NCI-H1092 (cell line): ENCODE measurements around the gene PAM16.

Experiments used
- DNase-seq: peaks from one replicate; lab custom pipeline; 2025; lab: John Stamatoyannopoulos, UW

PAM16 gene

GRCh38 chr16:4319454-4320421, 31.4 kb downstream of the PAM16 start:
- no peak for DNase-seq

- DNase-seq: no peak
Measured at GRCh38 chr16:4318967-4319366, 32.2 kb downstream of the PAM16 start.

- no peak for DNase-seq
Measured at GRCh38 chr16:4318451-4318910, 32.6 kb downstream of the PAM16 start.

- DNase-seq: no peak
Measured at GRCh38 chr16:4317532-4318450, 33.3 kb downstream of the PAM16 start.

GRCh38 chr16:4316864-4317531, 34.1 kb downstream of the PAM16 start:
- peak; percentile 69 for DNase-seq

DNA sequence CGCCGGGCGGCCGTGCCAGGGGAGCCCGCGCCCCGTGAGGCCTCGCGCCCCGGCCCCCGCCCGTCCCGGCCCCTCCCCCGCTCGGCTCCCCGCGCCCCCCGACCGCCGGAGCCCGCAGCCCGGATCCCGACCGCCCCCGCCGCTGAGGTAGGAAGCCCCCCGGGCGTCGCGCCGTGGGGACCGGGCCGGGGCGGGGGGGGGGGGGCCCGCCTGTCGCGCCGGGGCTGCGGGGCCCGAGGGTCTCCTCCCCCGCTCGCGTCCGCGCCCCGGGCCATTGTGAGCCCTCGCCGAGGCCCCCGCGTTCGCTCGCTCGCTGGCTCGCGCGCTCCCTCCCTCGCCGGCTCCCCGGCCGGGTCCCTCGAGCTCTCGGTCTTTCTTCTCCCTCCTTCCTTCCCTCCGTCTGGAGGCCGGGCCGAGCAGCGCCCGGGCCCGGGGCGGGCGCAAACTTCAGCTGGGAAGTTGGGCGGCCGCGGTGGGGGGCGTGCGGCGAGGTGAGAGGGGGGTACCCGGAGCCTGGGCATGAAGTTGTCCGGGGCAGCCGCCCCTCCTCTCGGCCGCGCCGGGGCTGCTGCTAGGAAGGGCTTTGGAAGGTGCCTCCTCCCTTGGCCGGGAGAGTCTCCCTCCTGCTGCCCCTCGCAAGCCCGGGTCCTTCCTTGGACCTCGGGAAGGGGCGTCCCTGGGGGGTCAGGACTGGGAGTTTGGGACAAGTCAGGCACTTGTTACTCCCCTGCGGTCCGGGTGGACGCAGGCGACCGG, 34.8 kb downstream of the PAM16 start:
- peak; percentile 20 for DNase-seq

- DNase-seq: peak; percentile 69
Measured at GRCh38 chr16:4315186-4316107, 35.7 kb downstream of the PAM16 start, which contains the start of gene GLIS2. Gene GLIS2, plus strand, starts transcription at chr16:4316067. Its CDS starts 16,214 bp downstream, at chr16:4332281.

- DNase-seq: peak; percentile 32
Measured at GRCh38 chr16:4314532-4315185, 36.5 kb downstream of the PAM16 start.

DNA sequence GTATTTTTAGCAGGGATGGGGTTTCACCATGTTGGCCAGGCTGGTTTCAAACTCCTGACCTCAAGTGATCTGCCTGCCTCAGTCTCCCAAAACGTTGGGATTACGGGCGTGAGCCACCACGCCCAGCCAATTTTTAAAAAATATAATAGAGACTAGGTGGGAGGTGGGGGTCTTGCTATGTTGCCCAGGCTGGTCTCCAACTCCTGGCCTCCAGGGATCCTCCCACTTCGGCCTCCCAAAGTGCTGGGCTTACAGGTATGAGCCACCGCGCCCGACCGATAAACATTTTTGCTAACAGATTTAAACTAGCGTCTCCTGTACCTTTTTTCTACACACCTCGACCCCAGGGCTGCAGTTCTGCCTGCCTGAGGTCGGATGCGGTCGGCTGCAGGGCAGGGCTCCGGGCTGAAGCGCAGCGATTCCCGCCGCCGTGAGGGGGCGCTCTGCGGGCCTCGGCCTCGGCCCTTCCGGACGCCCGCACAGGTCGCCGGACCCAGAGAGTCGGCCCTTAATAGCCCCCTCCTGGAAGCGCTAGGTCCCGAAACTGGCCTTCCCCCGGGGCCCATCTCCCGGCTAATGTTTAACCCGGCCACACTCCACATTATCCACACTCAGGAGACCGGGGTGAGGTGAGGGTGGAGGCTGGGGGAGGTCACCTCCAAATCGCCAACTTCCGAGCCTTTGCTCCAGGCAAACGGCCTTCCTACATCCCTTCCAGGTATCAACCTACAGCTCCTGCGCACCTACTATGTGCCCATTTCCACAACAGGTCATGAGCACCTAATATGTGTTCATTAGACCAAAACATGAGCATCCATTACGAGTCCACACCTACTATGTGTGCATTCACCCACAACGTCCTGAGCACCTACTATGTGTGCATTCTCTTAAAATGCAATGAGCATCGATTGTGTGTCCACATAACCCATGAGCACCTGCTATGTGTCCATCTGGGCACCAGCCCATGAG, 37.3 kb downstream of the PAM16 start:
- DNase-seq: no peak

DNA sequence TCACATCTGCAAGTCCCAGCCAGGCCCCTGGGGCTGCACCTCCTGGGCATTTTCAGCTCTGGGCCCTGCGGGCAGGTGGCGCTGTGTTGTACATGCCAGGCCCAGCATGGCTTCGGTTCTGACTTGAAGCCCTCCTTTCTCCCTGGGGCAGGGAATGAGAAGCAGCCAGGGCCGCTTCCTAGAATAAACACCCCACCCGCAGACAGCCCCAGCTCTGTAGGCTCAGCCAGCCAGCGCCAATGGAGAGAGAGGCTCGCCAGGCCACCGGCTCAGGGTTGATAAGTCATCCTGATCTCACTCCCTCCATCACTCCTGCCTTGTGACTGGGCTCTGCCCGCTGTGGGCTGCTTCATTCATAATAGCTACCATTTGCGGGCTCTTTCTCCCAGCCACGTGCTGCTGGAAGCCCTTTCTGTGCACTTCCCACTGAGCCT, 41.3 kb downstream of the PAM16 start:
- peak; percentile 8 for DNase-seq

- DNase-seq: no peak
Measured at GRCh38 chr16:4309102-4309832, 41.9 kb downstream of the PAM16 start.

DNA sequence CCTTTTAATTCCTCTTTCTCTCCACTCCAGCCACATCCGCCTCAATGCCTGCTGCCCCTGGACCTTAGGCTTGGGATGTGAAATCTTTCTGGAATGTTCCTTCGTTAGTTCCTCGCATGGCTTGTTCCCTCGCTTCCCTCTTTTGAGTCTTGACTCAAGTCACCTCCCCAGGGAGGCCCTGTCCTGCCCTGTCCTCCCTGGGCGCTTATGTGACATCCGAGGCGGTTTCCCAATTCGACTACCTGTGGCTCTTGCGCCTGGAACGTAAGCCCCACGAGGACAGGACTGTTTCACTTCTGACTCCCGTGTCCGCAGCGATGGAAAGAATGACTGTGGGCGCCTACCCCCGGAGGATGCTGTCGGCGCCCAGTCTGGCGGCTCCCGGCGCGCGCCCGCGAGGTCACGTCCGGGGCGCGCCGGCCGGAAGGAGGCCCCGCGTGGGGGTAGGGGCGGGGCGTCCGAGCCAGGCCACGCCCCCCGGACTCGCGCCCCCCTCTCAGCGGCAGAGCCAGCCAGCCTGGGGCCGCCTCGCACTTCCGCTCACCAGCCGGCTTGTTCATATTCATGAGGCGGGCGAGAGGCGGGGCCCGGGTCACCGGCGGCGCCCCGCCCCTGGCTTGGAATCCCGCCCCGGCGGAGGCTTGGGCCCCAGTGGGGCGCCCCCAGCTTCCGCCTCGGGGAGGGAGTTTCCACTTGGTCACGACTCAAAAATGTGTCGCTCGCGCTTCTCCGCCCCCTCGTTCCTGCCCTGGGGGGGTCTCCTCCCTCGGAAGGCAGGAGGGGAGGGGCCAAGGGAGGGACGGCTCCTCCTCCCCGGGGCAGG, 43.7 kb downstream of the PAM16 start:
- DNase-seq: peak; percentile 81

GRCh38 chr16:4306470-4307214, 44.5 kb downstream of the PAM16 start:
- DNase-seq: peak; percentile 52

- DNase-seq: no peak
Measured at GRCh38 chr16:4303973-4304372, 47.1 kb downstream of the PAM16 start.

- no peak for DNase-seq
Measured at GRCh38 chr16:4301968-4302367, 49.2 kb downstream of the PAM16 start.

- DNase-seq: no peak
Measured at GRCh38 chr16:4301177-4301576, 49.9 kb downstream of the PAM16 start.
